Measurements from ENCODE around the gene FOXN1. TPM values are rescaled to one million over a fixed set of nuclear protein-coding genes. Genes with fewer than 3 reads are reported as not detected.

The FOXN1 gene
- total RNA-seq, 2 donors from 2014 or later, result not detected

- Mint-ChIP-seq H3K4me3 (no peak overlapping the region), H3K27me3 (ENCODE audit: insufficient read depth) (peaks cover 5% of the 10 kb centered on the region), H3K9me3 (no peaks in the 10 kb centered on the region), H3K27ac (no peak overlapping the region), H3K4me1 (peaks cover 4% of the 10 kb centered on the region), H3K36me3 (ENCODE audit: low read depth) (no peaks in the 10 kb centered on the region)
- Histone ChIP-seq H3K27ac (ENCODE audit: low read depth, low read length) (no peak overlapping the region), H3K4me1 (ENCODE audit: control insufficient read depth, insufficient read depth, low read length) (no peaks in the 10 kb centered on the region), H3K9me3 (ENCODE audit: control insufficient read depth, low read length) (no peaks in the 10 kb centered on the region), H3K9ac (ENCODE audit: extremely low read depth, low read length, poor library complexity, severe bottlenecking) (no peak overlapping the region), H3K36me3 (ENCODE audit: control insufficient read depth, insufficient read depth, low read length) (no peaks in the 10 kb centered on the region), H3K4me3 (ENCODE audit: low read length) (no peak overlapping the region), H3K27me3 (ENCODE audit: control insufficient read depth, insufficient read depth, low read length, poor library complexity, severe bottlenecking) (peaks cover 10% of the 10 kb centered on the region)
- WGBS, 2 experiments (ENCODE audit: insufficient coverage in 1 of 2, insufficient read length in 1 of 2), result 73 to 83% methylated on average over 5 to 7 of the region's 7 CpGs
- no peak for DNase-seq
- no peak for TF ChIP-seq CTCF (conservative IDR thresholded peaks at IDR 0.05)
Observed at GRCh38 chr17:28530926-28531325, 24.8 kb downstream of the FOXN1 start.

GRCh38 chr17:28532050-28532960, 26.2 kb downstream of the FOXN1 start:
- Mint-ChIP-seq H3K9me3 (no peaks in the 10 kb centered on the region), H3K27me3 (ENCODE audit: insufficient read depth) (peaks cover 5% of the 10 kb centered on the region), H3K4me1 (peaks cover 2% of the 10 kb centered on the region), H3K4me3 (no peak overlapping the region), H3K27ac (no peak overlapping the region), H3K36me3 (ENCODE audit: low read depth) (no peaks in the 10 kb centered on the region)
- WGBS, 2 experiments (ENCODE audit: insufficient coverage in 1 of 2, insufficient read length in 1 of 2), result 77 to 87% methylated on average over 5 of the region's 7 CpGs
- Histone ChIP-seq H3K27me3 (ENCODE audit: control insufficient read depth, insufficient read depth, low read length, poor library complexity, severe bottlenecking) (peaks cover 10% of the 10 kb centered on the region), H3K4me1 (ENCODE audit: control insufficient read depth, insufficient read depth, low read length) (no peaks in the 10 kb centered on the region), H3K36me3 (ENCODE audit: control insufficient read depth, insufficient read depth, low read length) (no peaks in the 10 kb centered on the region), H3K9me3 (ENCODE audit: control insufficient read depth, low read length) (no peaks in the 10 kb centered on the region), H3K27ac (ENCODE audit: low read depth, low read length) (no peak overlapping the region), H3K4me3 (ENCODE audit: low read length) (no peak overlapping the region), H3K9ac (ENCODE audit: extremely low read depth, low read length, poor library complexity, severe bottlenecking) (no peak overlapping the region)
- no peak for TF ChIP-seq CTCF (conservative IDR thresholded peaks at IDR 0.05)
- DNase-seq, result no peak

- Mint-ChIP-seq H3K27ac (no peak overlapping the region), H3K36me3 (ENCODE audit: low read depth) (no peaks in the 10 kb centered on the region), H3K4me1 (no peaks in the 10 kb centered on the region), H3K4me3 (no peak overlapping the region), H3K9me3 (no peaks in the 10 kb centered on the region), H3K27me3 (ENCODE audit: insufficient read depth) (peaks cover 5% of the 10 kb centered on the region)
- Histone ChIP-seq H3K27ac (ENCODE audit: low read depth, low read length) (no peak overlapping the region), H3K27me3 (ENCODE audit: control insufficient read depth, insufficient read depth, low read length, poor library complexity, severe bottlenecking) (peaks cover 10% of the 10 kb centered on the region), H3K9me3 (ENCODE audit: control insufficient read depth, low read length) (no peaks in the 10 kb centered on the region), H3K9ac (ENCODE audit: extremely low read depth, low read length, poor library complexity, severe bottlenecking) (no peak overlapping the region), H3K36me3 (ENCODE audit: control insufficient read depth, insufficient read depth, low read length) (no peaks in the 10 kb centered on the region), H3K4me1 (ENCODE audit: control insufficient read depth, insufficient read depth, low read length) (no peaks in the 10 kb centered on the region), H3K4me3 (ENCODE audit: low read length) (no peak overlapping the region)
- 76 to 89% methylated on average over 3 to 16 of the region's 16 CpGs for WGBS, 2 experiments (ENCODE audit: insufficient coverage in 1 of 2, insufficient read length in 1 of 2)
- no peak for TF ChIP-seq CTCF (conservative IDR thresholded peaks at IDR 0.05)
- no peak for DNase-seq
Observed at GRCh38 chr17:28533091-28533807, 27.1 kb downstream of the FOXN1 start.
